Measurements from ENCODE around the gene CHCHD6.

Gene CHCHD6

GRCh38 chr3:126716057-126716456, 12.0 kb downstream of the CHCHD6 start:
- no peak overlapping the region for H2AFZ ChIP-seq (ENCODE audit: low read depth, low read length)
- H4K20me1 ChIP-seq (ENCODE audit: insufficient read depth, low read length): peaks cover 5% of the 10 kb centered on the region; the same call in 1 of the 2 replicates
- H3K4me2 ChIP-seq (ENCODE audit: low read length): no peak overlapping the region
- no peaks in the 10 kb centered on the region for H3K9me3 ChIP-seq (ENCODE audit: insufficient read depth, low read length)
- H3K36me3 ChIP-seq (replicated peaks; ENCODE audit: low read depth, low read length): no peaks in the 10 kb centered on the region
- no peaks in the 10 kb centered on the region for H3K27me3 ChIP-seq (ENCODE audit: low read depth, low read length)
- no peak overlapping the region for H3K27ac ChIP-seq (ENCODE audit: low read length)
- H3K4me3 ChIP-seq (ENCODE audit: low read length): no peak overlapping the region
- TF ChIP-seq EZH2phosphoT487 (IDR thresholded peaks at IDR 0.05; ENCODE audit: low read depth) (no peak), CTCF (IDR thresholded peaks at IDR 0.05; ENCODE audit: low read depth, low read length) (no peak)
- no peak overlapping the region for H3K9ac ChIP-seq (ENCODE audit: low read length)
- H3K79me2 ChIP-seq (ENCODE audit: low read length): peaks cover 27% of the 10 kb centered on the region
- H3K4me1 ChIP-seq (ENCODE audit: low read length): peaks cover 5% of the 10 kb centered on the region

GRCh38 chr3:126718561-126719445, 14.8 kb downstream of the CHCHD6 start:
- Histone ChIP-seq H3K27ac (ENCODE audit: low read length) (no peak overlapping the region), H4K20me1 (ENCODE audit: insufficient read depth, low read length) (peaks cover 5% of the 10 kb centered on the region; the same call in 1 of the 2 replicates), H3K4me2 (ENCODE audit: low read length) (no peak overlapping the region), H2AFZ (ENCODE audit: low read depth, low read length) (no peak overlapping the region), H3K36me3 (replicated peaks; ENCODE audit: low read depth, low read length) (no peaks in the 10 kb centered on the region), H3K4me3 (ENCODE audit: low read length) (no peak overlapping the region), H3K4me1 (ENCODE audit: low read length) (peaks cover 5% of the 10 kb centered on the region), H3K79me2 (ENCODE audit: low read length) (peaks cover 23% of the 10 kb centered on the region), H3K9me3 (ENCODE audit: insufficient read depth, low read length) (no peaks in the 10 kb centered on the region), H3K9ac (ENCODE audit: low read length) (no peak overlapping the region), H3K27me3 (ENCODE audit: low read depth, low read length) (no peaks in the 10 kb centered on the region)
- TF ChIP-seq EZH2phosphoT487 (IDR thresholded peaks at IDR 0.05; ENCODE audit: low read depth) (no peak), CTCF (IDR thresholded peaks at IDR 0.05; ENCODE audit: low read depth, low read length) (no peak)

- no peaks in the 10 kb centered on the region for H3K9me3 ChIP-seq (ENCODE audit: insufficient read depth, low read length)
- no peak for TF ChIP-seq EZH2phosphoT487 (IDR thresholded peaks at IDR 0.05; ENCODE audit: low read depth)
- TF ChIP-seq CTCF (IDR thresholded peaks at IDR 0.05; ENCODE audit: low read depth, low read length): no peak
These were observed 16.6 kb downstream of the CHCHD6 start for GRCh38 chr3:126720596-126720995.

GRCh38 chr3:126721246-126721645, 17.2 kb downstream of the CHCHD6 start:
- no peak overlapping the region for H3K27ac ChIP-seq (ENCODE audit: low read length)
- H3K9ac ChIP-seq (ENCODE audit: low read length): no peak overlapping the region
- TF ChIP-seq CTCF (IDR thresholded peaks at IDR 0.05; ENCODE audit: low read depth, low read length) (no peak), EZH2phosphoT487 (IDR thresholded peaks at IDR 0.05; ENCODE audit: low read depth) (no peak)
- peaks cover 12% of the 10 kb centered on the region for H3K79me2 ChIP-seq (ENCODE audit: low read length)
- no peak overlapping the region for H3K4me3 ChIP-seq (ENCODE audit: low read length)
- H3K4me1 ChIP-seq (ENCODE audit: low read length): no peaks in the 10 kb centered on the region
- H3K36me3 ChIP-seq (replicated peaks; ENCODE audit: low read depth, low read length): no peaks in the 10 kb centered on the region
- H3K9me3 ChIP-seq (ENCODE audit: insufficient read depth, low read length): no peaks in the 10 kb centered on the region
- no peaks in the 10 kb centered on the region; the same call in 1 of the 2 replicates for H4K20me1 ChIP-seq (ENCODE audit: insufficient read depth, low read length)
- H2AFZ ChIP-seq (ENCODE audit: low read depth, low read length): no peak overlapping the region
- H3K4me2 ChIP-seq (ENCODE audit: low read length): no peak overlapping the region
- H3K27me3 ChIP-seq (ENCODE audit: low read depth, low read length): no peaks in the 10 kb centered on the region

More at GRCh38 chr3:126720596-126720995, 16.6 kb downstream of the CHCHD6 start:
- Histone ChIP-seq H2AFZ (ENCODE audit: low read depth, low read length) (no peak overlapping the region), H4K20me1 (ENCODE audit: insufficient read depth, low read length) (peaks cover 5% of the 10 kb centered on the region; the same call in 1 of the 2 replicates), H3K36me3 (replicated peaks; ENCODE audit: low read depth, low read length) (no peaks in the 10 kb centered on the region), H3K9ac (ENCODE audit: low read length) (no peak overlapping the region), H3K27ac (ENCODE audit: low read length) (no peak overlapping the region), H3K27me3 (ENCODE audit: low read depth, low read length) (no peaks in the 10 kb centered on the region), H3K79me2 (ENCODE audit: low read length) (peaks cover 19% of the 10 kb centered on the region), H3K4me3 (ENCODE audit: low read length) (no peak overlapping the region), H3K4me2 (ENCODE audit: low read length) (no peak overlapping the region), H3K4me1 (ENCODE audit: low read length) (peaks cover 5% of the 10 kb centered on the region)
